OCI-LY3 (cell line): ENCODE measurements around the gene MERTK.

Experiments
- CTCF ChIP-seq: fragments of 200-600, 300-600 bp; sonication (generic); IDR thresholded peaks from 2 replicates; pipeline ENCODE4 v1.5.1; 2014; ENCODE audit warnings: antibody characterized with exemption, low read length, low read depth
- EZH2phosphoT487 ChIP-seq: fragments of 200-600 bp; shearing (Covaris generic); IDR thresholded peaks from 2 replicates; pipeline ENCODE4 v1.6.1; 2018; ENCODE audit warnings: antibody characterized with exemption, mixed run types, low read depth

- TF ChIP-seq CTCF (no peak), EZH2phosphoT487 (no peak)
Measured at GRCh38 chr2:111903516-111903915, 5.1 kb downstream of the MERTK start.
